NCI-H1417 (cell line): ENCODE measurements around the gene SMARCC1.
A peak's percentile ranks its signal among the peaks of the same experiment; 100 is the strongest.

Source experiments
- DNase-seq, 3 experiments: peaks; one replicate each; lab custom pipeline; 2025; lab: John Stamatoyannopoulos, UW

SMARCC1 gene

DNA sequence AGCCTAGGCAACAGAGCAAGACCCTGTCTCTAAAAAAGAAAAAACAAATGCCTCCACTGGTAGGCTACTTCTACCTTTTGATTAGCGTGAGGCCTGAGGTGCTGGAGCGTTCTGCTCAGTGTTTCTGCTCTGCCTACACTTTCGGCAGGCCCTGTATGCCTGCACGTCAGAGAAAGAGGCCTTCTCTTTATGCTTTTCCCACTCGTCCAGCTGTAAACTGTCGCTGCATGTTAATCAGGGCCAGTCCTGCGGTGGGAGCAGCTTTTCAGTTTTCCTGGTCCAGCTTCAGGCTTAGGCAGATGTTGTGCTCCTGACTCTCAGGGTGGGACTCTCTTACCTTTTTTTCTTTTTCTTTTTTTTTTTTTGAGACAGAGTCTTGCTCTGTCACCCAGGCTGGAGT, 228.3 kb downstream of the SMARCC1 start:
- no peak for DNase-seq

- peak in 2 of 3 experiments; percentile 0 for DNase-seq
Measured at GRCh38 chr3:47542471-47543173, 239.1 kb downstream of the SMARCC1 start.

- no peak for DNase-seq
Measured at GRCh38 chr3:47541583-47542108, 240.0 kb downstream of the SMARCC1 start.

DNA sequence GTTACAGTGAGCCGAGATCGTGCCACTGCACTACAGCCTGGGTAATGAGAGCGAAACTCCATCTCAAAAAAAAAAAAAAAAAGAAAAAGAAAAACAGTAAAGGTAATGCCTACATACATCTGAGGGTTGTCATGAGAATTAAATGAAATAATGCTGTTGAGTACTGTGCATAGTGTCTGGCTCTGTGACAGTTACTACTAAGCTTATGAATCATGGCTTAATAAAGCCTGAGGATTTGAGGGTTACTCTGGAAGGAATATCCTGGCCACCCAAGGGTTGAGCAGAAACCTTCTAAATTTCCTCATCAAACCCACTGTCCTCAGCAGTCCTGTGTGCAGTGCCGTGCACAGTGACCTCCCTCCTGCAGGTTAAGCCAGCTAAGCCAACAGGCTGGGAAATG, 241.4 kb downstream of the SMARCC1 start:
- DNase-seq: no peak

DNA sequence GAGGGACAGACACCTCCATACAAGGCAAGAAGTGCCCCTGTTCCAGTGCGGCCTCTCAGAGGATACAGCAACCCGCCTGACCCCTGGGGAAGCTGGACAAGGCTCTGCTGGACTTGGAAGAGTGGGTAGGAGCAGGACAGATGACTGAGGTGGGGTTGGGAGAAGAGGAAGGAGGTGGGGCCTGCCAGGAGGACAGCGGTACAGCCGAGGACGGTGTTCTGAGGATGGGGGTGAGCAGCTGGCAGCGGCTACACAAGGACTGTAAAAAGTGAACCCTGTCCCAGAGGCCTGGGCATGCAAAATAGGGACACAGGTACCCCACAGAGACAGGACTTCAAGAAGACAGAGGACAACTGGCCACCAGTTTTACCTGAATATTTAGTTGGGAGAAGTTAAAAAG, 244.7 kb downstream of the SMARCC1 start:
- no peak for DNase-seq

DNA sequence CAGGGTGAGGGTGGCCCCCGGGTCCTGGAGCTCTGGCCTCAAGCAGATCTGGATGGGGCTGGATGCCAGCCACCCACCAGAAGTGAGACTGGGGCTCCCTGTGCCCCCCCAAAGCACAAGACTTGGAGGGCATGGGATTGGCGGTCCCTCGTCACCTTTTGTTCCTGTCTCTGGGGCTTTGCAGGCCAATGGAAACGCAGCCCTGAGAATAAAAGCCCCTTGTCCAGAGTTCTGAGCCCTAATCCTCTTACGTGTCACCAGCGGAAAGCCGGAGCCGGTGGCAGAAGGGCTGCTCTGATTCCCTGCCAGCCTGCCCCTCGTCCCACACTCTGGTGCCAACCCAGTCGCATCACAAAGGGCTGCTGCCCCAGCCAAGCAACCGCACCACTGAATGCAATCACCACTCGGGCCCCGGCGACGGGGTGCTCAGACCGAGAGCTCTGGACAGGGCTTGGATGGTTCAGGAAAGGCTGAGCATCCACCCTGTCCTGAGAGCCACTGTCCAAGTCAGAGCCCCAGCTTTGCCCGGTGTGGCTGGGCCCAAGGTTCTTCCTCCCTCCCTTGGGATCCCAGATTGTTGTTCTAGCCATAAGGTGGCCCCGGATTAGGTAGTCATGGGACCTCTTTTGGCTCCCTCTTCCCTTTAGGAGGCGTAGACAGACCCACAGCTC, 245.3 kb downstream of the SMARCC1 start:
- no peak for DNase-seq
